HEK293T (cell line): Measurements from ENCODE around the gene HOXB13.

ENCODE experiments used
- CTCF ChIA-PET: fragments of 350-600 bp; formaldehyde crosslinking; extraction: SDS; loops from one replicate; lab custom pipeline; 2021; ENCODE audit warnings: antibody characterized with exemption, inconsistent platforms; lab: Yijun Ruan, JAX
- POLR2A ChIA-PET: fragments of 350-600 bp; formaldehyde crosslinking; extraction: SDS; loops from one replicate; lab custom pipeline; 2020; ENCODE audit warnings: antibody characterized with exemption, inconsistent platforms; lab: Yijun Ruan, JAX
- DNase-seq: peaks from one replicate; pipeline ENCODE4 v3.0.0; 2012; ENCODE audit warnings: mixed read lengths; ENCODE audit errors: extremely low spot score
- ARNT ChIP-seq: fragments of 450-650 bp; IDR thresholded peaks from 2 replicates; pipeline ENCODE4 v1.6.1; 2017; ENCODE audit warnings: mild to moderate bottlenecking
- BHLHE40 ChIP-seq: fragments of 450-650 bp; IDR thresholded peaks from 2 replicates; pipeline ENCODE4 v1.6.1; 2016; ENCODE audit warnings: mild to moderate bottlenecking, moderate library complexity, borderline replicate concordance
- CTBP1 ChIP-seq: fragments of 450-650 bp; IDR thresholded peaks from 2 replicates; pipeline ENCODE4 v1.6.1; 2016; ENCODE audit warnings: borderline replicate concordance
- ELF4 ChIP-seq: fragments of 450-650 bp; IDR thresholded peaks from 2 replicates; pipeline ENCODE4 v1.6.1; 2017; ENCODE audit warnings: antibody characterized with exemption
- FOXA1 ChIP-seq: fragments of 450-650 bp; IDR thresholded peaks from 2 replicates; pipeline ENCODE4 v1.6.1; 2016; ENCODE audit warnings: mild to moderate bottlenecking
- FOXK2 ChIP-seq: fragments of 450-650 bp; IDR thresholded peaks from 2 replicates; pipeline ENCODE4 v1.6.1; 2016; ENCODE audit warnings: mild to moderate bottlenecking
- FOXM1 ChIP-seq: fragments of 450-650 bp; IDR thresholded peaks from 2 replicates; pipeline ENCODE4 v1.6.1; 2017; ENCODE audit warnings: mild to moderate bottlenecking, borderline replicate concordance
- HDGF ChIP-seq: fragments of 450-650 bp; IDR thresholded peaks from 2 replicates; pipeline ENCODE4 v1.6.1; 2017; ENCODE audit warnings: antibody characterized with exemption, borderline replicate concordance
- L3MBTL2 ChIP-seq: fragments of 450-650 bp; conservative IDR thresholded peaks from 2 replicates; pipeline ENCODE4 v1.6.1; 2016; ENCODE audit warnings: mild to moderate bottlenecking
- LEF1 ChIP-seq: fragments of 450-650 bp; IDR thresholded peaks from 2 replicates; pipeline ENCODE4 v1.6.1; 2017; ENCODE audit warnings: mild to moderate bottlenecking, borderline replicate concordance
- NFRKB ChIP-seq: fragments of 450-650 bp; IDR thresholded peaks from 2 replicates; pipeline ENCODE4 v1.6.1; 2016; ENCODE audit warnings: mild to moderate bottlenecking, moderate library complexity
- SP1 ChIP-seq: fragments of 450-650 bp; IDR thresholded peaks from 2 replicates; pipeline ENCODE4 v1.6.1; 2017
- SUZ12 ChIP-seq: fragments of 450-650 bp; IDR thresholded peaks from 2 replicates; pipeline ENCODE4 v1.6.1; 2016; ENCODE audit warnings: mild to moderate bottlenecking
- TARDBP ChIP-seq: fragments of 450-650 bp; IDR thresholded peaks from 2 replicates; pipeline ENCODE4 v1.6.1; 2016
- ZNF384 ChIP-seq: fragments of 450-650 bp; IDR thresholded peaks from 2 replicates; pipeline ENCODE4 v1.6.1; 2016
- TF ChIP-seq, protein P1 (sequence below): fragments of 450-650 bp; IDR thresholded peaks from 2 replicates; pipeline ENCODE4 v1.6.1; 2016

HOXB13 gene

DNA sequence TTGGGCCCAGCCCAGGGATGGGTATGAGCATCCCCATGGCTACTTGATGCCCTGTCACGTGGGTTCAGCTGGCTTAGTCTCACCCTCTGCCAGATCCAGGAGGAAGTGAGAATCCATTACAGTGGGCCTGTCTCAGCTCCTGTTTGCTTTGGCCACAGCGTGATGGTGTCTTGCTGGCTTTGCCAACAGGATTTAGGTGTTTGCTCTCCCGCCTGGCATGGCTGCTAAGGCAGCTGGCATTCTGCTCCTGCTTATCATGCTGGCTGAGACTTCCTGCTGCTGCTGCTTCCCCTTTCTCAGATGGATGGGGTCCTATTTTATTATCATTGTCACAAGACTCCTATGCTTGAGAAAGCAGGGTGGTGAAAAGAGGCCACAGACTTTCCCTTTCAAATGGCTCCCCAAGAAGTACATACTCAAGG lies 28.3 kb upstream of the HOXB13 start:
- CTCF ChIA-PET, result no interaction called here
- POLR2A ChIA-PET, result interaction anchor here (1.7 kb wide), 1 partner anchor 28 kb away, joined by 4 read pairs; the partner anchor contains the start of gene HOXB13
- peak; percentile 5 for DNase-seq
- TF ChIP-seq CTBP1 (no peak), FOXM1 (no peak), SUZ12 (no peak), ARNT (no peak)

DNA sequence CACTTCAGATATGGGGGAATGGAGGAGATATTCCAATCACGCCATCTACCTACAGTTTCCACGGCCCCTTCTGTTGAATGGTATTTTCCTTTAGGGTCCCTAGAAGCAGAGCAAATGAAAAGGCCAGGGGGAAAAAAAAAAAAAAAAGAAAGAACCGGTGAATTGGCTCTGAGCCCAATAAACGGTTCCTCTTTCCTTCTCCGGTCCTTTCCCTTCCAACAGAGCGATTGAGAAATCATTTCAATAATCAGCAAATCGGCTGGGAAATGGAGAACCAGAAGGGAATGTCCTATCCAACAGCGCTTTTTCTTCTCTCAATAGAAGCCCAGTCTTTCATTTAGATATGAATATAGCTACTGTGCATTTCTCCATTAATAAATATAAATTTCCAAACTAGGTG lies 26.8 kb upstream of the HOXB13 start:
- POLR2A ChIA-PET, result interaction anchor here (1.4 to 1.7 kb wide), 2 partner anchors 11 to 26 kb away, joined by 3 to 4 read pairs; partner anchors contain the start of gene HOXB13
- CTCF ChIA-PET, result no interaction called here
- DNase-seq, result no peak
- TF ChIP-seq ARNT (no peak), NFRKB (no peak), FOXA1 (no peak), SUZ12 (no peak), FOXK2 (no peak), HDGF (no peak), L3MBTL2 (no peak), LEF1 (no peak), CTBP1 (no peak)
- TF ChIP-seq, protein P1, sequence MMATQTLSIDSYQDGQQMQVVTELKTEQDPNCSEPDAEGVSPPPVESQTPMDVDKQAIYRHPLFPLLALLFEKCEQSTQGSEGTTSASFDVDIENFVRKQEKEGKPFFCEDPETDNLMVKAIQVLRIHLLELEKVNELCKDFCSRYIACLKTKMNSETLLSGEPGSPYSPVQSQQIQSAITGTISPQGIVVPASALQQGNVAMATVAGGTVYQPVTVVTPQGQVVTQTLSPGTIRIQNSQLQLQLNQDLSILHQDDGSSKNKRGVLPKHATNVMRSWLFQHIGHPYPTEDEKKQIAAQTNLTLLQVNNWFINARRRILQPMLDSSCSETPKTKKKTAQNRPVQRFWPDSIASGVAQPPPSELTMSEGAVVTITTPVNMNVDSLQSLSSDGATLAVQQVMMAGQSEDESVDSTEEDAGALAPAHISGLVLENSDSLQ, result no peak

DNA sequence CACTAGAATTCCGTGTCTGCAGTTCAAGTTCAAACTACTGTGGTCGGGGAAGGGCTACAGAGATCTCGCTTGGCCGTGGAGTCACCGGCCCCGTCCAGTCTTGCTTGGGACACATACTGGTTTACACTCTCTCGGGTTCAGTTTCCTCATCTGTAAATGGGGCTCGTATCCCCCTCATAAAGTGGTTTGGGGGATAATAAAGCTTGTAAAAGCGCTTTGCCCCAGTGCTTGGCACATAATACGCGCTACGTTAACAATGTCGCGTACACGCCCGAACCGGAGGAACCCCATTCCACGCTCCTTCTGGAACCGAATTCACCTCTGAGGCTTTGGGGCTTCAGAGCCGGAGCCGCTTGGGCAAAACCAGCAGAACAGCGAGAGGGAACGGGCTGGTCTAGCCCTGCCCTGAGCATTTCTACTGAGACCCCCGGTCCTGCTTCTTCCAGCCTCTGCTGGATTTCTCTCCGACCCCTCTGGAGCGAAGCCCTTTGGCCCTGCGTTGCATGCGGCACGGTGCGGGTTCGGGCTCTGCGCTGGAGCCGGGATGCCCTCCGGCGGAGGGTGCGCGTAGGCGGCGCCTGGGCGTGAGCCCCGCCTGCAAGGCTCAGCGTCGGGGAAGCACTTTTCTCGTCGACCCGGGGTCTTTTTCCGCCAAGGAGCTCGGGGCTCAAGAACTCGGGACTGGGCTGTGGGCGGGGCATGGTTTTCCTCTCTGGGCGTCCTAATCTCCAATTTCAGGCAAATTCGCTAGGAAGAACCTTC lies 26.1 kb upstream of the HOXB13 start:
- TF ChIP-seq SUZ12, result no peak
- no peak for TF ChIP-seq NFRKB
- no peak for TF ChIP-seq HDGF
- no peak for TF ChIP-seq TARDBP
- no peak for TF ChIP-seq SP1
- no peak for TF ChIP-seq FOXK2
- TF ChIP-seq, protein P1, result no peak
- no peak for TF ChIP-seq FOXM1
- no peak for TF ChIP-seq LEF1
- no peak for TF ChIP-seq FOXA1
- TF ChIP-seq ELF4, result no peak
- no peak for TF ChIP-seq BHLHE40
- TF ChIP-seq L3MBTL2, result no peak
- TF ChIP-seq ZNF384, result no peak
- ChIA-PET CTCF (no interaction called here), POLR2A (interaction anchor here (1.4 kb wide), 1 partner anchor 11 kb away, joined by 3 read pairs; no protein-coding TSS in a partner anchor)
- no peak for DNase-seq

DNA sequence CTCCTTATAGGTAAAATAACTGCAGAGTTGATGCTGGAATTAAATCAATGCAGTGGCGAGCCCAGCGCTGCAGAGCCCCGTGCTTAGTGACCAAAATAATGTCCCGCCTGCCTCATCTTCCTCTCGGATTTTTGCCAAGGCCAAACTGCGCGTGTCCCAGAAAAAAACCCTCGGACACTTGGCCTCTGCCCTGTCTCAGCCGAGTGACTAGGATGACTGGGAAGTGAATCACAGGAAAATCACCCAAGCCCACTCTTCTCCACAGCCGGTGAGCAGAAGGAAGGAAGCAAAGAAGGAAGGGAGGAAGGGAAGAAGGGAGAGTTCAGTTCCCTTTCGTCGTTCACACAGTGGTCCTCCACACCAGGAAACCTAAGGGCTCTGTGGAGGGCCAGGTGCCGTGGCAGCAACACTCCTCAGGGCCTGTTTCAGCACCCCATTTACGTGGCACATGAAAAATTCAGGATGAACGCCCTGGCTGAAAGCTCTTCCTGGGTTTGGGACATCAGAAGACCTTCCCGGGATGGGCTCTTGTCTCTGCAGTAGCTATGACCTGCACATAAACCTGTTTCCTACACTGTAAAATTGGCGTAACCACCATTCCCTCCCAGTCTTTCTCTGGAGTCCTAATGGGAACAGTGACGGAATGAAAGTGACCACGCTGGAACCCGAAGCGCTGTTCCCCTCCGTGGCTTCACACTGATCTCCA lies 25.4 kb upstream of the HOXB13 start:
- ChIA-PET CTCF (no interaction called here), POLR2A (no interaction called here)
- TF ChIP-seq NFRKB (no peak), ELF4 (no peak), FOXK2 (no peak), L3MBTL2 (no peak), ARNT (no peak), FOXM1 (no peak), ZNF384 (no peak), SP1 (no peak), TARDBP (no peak), LEF1 (no peak), CTBP1 (no peak)
- TF ChIP-seq, protein P1, result no peak
- DNase-seq, result no peak

DNA sequence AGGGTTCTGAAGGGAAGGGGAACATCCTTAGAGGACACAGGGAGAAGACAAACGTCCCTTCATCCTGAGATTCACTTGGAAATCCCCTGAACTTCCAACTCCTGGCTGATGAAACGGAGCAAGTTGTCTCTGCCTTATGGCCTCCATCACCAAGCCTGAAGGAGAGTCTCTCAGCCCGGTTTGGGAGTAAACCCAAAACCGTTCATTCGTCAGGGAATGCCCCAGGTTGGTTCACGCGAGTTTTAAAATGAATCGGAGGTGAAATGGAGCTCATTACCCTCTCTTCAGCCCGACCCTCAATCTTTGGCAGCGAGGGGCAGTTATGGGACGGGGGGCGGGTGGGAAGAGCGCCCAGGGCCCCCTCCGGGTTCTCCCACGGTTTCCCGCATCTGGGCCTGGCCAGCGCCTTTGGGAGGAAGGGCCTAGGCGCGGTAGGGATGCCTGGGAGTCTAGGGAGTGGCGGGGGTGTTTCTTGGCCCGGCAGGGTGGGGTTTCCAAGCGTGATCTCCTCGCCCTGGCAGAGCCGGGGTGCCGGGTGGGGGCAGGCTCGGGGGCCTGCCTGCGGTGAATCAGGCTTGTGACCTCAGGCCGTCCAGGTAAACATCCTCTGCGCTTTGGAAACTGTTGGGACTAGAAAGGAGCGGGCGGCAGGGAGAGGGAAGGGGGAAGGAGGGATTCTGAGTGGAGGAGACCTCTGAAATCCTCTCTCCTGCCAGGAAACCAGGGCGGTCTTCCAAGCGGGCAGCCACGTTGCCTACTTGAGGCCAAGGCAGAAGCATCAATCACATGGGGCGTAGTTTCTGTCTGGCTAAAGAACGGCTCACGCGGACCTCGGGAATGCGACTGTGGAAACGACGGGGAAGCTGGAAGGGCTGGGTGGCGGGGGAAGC lies 24.1 kb upstream of the HOXB13 start:
- no peak for TF ChIP-seq CTBP1
- TF ChIP-seq, protein P1, result no peak
- DNase-seq, result no peak
- POLR2A ChIA-PET, result no interaction called here
- CTCF ChIA-PET, result interaction anchor here (2.2 kb wide), 1 partner anchor 38 kb away, joined by 6 read pairs; no protein-coding TSS in a partner anchor
